HUES64 (cell line): ENCODE results near the gene CPZ.
A peak's percentile ranks its signal among the peaks of the same experiment; 100 is the strongest.

Experiments
- H3K27ac ChIP-seq: 2 replicates; pipeline ENCODE4 v1.7.0; 2013; ENCODE audit warnings: low read depth, low read length, inconsistent platforms
- H3K27me3 ChIP-seq: 2 replicates; pipeline ENCODE4 v1.6.1; 2013; ENCODE audit warnings: mild to moderate bottlenecking, low read length; ENCODE audit not compliant: insufficient read depth
- H3K36me3 ChIP-seq: 2 replicates; pipeline ENCODE4 v1.6.1; 2013; ENCODE audit warnings: mild to moderate bottlenecking, low read length; ENCODE audit not compliant: insufficient read depth
- H3K4me1 ChIP-seq: 2 replicates; pipeline ENCODE4 v1.6.1; 2013; ENCODE audit warnings: mild to moderate bottlenecking, low read length, moderate library complexity; ENCODE audit not compliant: insufficient read depth
- H3K4me3 ChIP-seq: 2 replicates; pipeline ENCODE4 v1.5.1; 2013; ENCODE audit warnings: mild to moderate bottlenecking, low read length, moderate library complexity
- H3K9ac ChIP-seq: 2 replicates; pipeline ENCODE4 v1.6.1; 2013; ENCODE audit warnings: mild to moderate bottlenecking, low read depth, low read length
- H3K9me3 ChIP-seq: 2 replicates; pipeline ENCODE4 v1.6.1; 2013; ENCODE audit warnings: low read depth, low read length; ENCODE audit not compliant: insufficient read depth
- WGBS: fragments of 150-250, 120-280 bp; methylation state at CpG from one replicate; pipeline ENCODE4 v1.1.7; 2013; ENCODE audit warnings: missing lambda C conversion rate; 5-methylcytosine and 5-hydroxymethylcytosine counted together

CPZ gene

DNA sequence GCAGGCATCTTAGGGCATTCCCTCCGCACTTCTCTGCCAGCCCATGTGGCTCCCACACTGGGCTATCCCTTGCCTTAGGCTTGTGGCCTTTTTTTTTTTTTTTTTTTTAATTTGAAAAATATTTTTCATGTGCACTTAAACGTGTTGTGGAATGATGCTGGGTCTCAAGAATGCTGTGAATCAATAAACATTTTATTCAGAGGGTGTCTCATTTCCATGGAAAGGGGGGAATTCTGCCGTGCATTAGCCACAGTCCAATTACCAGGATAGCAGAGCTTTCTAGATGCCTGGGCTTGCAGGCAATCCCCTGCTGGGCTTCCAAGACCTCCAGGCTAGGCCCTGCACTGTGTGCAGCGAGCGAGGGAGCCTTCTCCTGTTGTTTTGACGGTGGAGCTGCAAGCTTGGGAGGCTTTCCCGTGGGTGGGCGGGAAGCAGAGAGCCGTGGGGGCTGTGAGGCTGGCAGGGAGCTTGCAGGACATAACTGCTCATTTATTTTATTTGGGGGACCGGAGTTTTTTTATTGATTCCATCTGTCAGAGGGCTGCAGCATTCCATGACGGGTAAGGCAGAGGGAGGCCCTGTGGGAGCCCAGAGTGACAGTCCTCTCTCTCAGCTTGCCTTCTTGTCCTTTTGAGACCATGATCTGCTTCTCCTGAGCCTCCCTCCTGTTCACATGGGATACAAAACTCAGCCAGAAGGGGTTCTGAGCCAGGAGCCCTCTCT is 2.6 kb upstream of the CPZ start:
- H3K9ac ChIP-seq = no peak overlapping the region
- H3K36me3 ChIP-seq = no peaks in the 10 kb centered on the region
- H3K9me3 ChIP-seq = no peaks in the 10 kb centered on the region
- H3K27me3 ChIP-seq = peaks cover 27% of the 10 kb centered on the region
- H3K27ac ChIP-seq = no peak overlapping the region
- H3K4me3 ChIP-seq = no peak overlapping the region
- peaks cover 22% of the 10 kb centered on the region; the same call in 1 of the 2 replicates for H3K4me1 ChIP-seq
- 62% methylated on average over 11 of the region's 11 CpGs for WGBS

- Histone ChIP-seq H3K27me3 (peaks cover 27% of the 10 kb centered on the region), H3K4me1 (peaks cover 22% of the 10 kb centered on the region; the same call in 1 of the 2 replicates)
- WGBS = 84% methylated on average over 5 of the region's 5 CpGs
Observed at GRCh38 chr4:8590546-8590880, 2.1 kb upstream of the CPZ start.

GRCh38 chr4:8591114-8591513 is 1.5 kb upstream of the CPZ start:
- Histone ChIP-seq H3K4me1 (peaks cover 22% of the 10 kb centered on the region; the same call in 1 of the 2 replicates), H3K36me3 (no peaks in the 10 kb centered on the region), H3K4me3 (no peak overlapping the region), H3K9me3 (no peaks in the 10 kb centered on the region), H3K9ac (no peak overlapping the region), H3K27me3 (peaks cover 27% of the 10 kb centered on the region), H3K27ac (no peak overlapping the region)
- WGBS = 92% methylated on average over 9 of the region's 9 CpGs

More at GRCh38 chr4:8590546-8590880, 2.1 kb upstream of the CPZ start:
- no peak overlapping the region for H3K9ac ChIP-seq
- no peaks in the 10 kb centered on the region for H3K9me3 ChIP-seq
- H3K36me3 ChIP-seq = no peaks in the 10 kb centered on the region
- H3K27ac ChIP-seq = no peak overlapping the region
- H3K4me3 ChIP-seq = no peak overlapping the region

GRCh38 chr4:8591626-8592365 is 769 bp upstream of the CPZ start:
- peak overlapping the region; percentile 60 for H3K4me3 ChIP-seq
- no peak overlapping the region for H3K27ac ChIP-seq
- peaks cover 27% of the 10 kb centered on the region for H3K27me3 ChIP-seq
- no peaks in the 10 kb centered on the region for H3K36me3 ChIP-seq
- H3K9ac ChIP-seq = no peak overlapping the region
- H3K4me1 ChIP-seq = peaks cover 22% of the 10 kb centered on the region; the same call in 1 of the 2 replicates
- WGBS = 69% methylated on average over 15 of the region's 15 CpGs
- no peaks in the 10 kb centered on the region for H3K9me3 ChIP-seq

GRCh38 chr4:8593264-8594096 is 915 bp downstream of the CPZ start:
- peak overlapping the region; percentile 56; the same call in 1 of the 2 replicates for H3K9ac ChIP-seq
- WGBS = 37% methylated on average over 24 of the region's 24 CpGs
- no peak overlapping the region for H3K27ac ChIP-seq
- H3K4me3 ChIP-seq = peak overlapping the region; percentile 60
- no peaks in the 10 kb centered on the region for H3K9me3 ChIP-seq
- peaks cover 27% of the 10 kb centered on the region for H3K27me3 ChIP-seq
- peaks cover 22% of the 10 kb centered on the region; the same call in 1 of the 2 replicates for H3K4me1 ChIP-seq
- H3K36me3 ChIP-seq = no peaks in the 10 kb centered on the region

DNA sequence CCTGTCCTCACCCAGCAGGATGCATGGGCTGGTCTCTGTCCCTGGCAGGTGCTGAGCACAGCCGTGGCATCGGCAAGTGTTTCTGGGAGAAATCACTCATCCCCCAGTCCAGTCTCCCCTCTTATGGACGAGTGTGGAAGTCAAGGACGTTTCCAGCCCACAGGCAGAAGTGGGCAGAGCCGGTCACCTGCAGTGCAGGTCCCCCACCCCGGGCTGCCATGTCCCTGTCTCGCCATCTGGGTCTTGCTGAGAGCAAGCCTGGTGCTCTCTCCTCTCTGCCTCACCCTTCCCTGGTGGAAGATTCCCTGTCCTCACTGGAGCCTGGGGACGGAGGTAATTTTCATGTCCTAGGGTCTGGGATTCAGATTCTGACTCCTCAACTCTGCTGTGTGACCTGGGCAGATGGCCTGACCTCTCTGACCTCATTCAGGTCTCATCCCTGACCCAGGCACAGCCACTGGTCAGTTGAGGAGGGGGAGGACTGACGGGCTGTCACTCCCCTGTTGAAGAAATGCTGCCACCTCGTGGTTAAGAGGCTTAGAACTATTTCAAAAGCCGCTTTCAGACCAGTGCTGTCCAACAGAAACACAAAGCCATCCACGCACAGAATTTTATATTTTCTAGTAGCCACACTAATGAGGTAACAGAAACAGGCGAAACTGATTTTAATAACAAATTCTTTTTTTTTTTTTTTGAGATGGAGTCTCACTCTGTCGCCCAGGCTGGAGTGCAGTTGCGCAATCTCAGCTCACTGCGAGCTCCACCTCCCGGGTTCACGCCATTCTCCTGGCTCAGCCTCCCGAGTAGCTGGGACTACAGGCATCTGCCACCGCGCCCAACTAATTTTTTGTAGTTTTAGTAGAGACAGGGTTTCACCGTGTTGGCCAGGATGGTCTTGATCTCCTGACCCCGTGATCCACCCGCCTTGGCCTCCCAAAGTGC is 1.8 kb downstream of the CPZ start:
- no peak overlapping the region for H3K27ac ChIP-seq
- H3K36me3 ChIP-seq = no peaks in the 10 kb centered on the region
- peaks cover 22% of the 10 kb centered on the region; the same call in 1 of the 2 replicates for H3K4me1 ChIP-seq
- H3K27me3 ChIP-seq = peaks cover 27% of the 10 kb centered on the region
- 0 out of 2 replicates have a peak overlapping the region, but pooled peaks have one; percentile 60 for H3K4me3 ChIP-seq
- no peaks in the 10 kb centered on the region for H3K9me3 ChIP-seq
- no peak overlapping the region for H3K9ac ChIP-seq
- WGBS = 63% methylated on average over 24 of the region's 24 CpGs

DNA sequence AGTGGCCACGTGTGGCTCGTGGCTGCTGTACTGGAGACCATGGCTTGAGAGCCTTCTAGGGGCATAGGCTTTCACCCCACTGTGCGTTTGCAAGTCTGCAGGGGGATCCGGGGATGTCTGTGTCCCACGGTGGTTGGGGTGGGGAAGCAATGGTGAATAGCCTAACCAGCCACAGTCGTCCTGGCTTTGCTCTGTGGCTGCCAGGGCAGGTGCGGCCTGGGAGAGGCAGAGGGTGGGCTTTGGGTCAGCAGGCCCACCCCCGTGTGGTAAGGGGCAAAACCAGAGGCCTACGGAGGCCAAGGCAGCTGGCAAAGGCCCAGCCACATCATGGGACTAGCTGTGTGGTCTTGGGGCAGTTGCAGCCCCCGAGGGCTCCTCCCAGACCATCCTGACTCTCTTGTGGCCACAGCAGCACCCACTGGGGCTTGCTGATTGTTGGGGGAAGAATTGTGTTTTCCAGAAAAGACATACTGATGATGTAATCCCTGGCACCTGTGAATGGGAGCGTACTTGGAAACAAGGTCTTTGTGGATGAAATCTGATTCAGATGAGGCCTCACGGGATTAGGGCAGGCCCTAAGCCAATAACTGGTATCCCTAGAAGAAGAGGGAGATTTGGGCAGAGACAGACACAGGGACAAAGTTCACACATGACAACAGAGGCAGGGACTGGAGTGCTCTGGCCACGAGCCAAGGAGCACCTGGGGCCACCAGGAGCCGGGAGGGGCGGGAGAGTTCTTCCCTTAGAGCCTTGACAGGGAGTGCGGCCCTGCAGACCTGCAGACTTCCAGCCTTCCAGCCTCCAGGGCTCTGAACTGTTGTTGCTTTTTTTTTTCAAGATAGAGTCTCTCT is 2.9 kb downstream of the CPZ start:
- H3K9me3 ChIP-seq = no peaks in the 10 kb centered on the region
- H3K4me1 ChIP-seq = peaks cover 17% of the 10 kb centered on the region; the same call in 1 of the 2 replicates
- H3K27me3 ChIP-seq = peaks cover 27% of the 10 kb centered on the region
- H3K27ac ChIP-seq = no peak overlapping the region
- no peak overlapping the region for H3K9ac ChIP-seq
- WGBS = 83% methylated on average over 16 of the region's 16 CpGs
- H3K36me3 ChIP-seq = 0 out of 2 replicates have a peak, but pooled peaks cover 4% of the 10 kb centered on the region
- H3K4me3 ChIP-seq = no peak overlapping the region

- Histone ChIP-seq H3K9me3 (no peaks in the 10 kb centered on the region), H3K27ac (no peak overlapping the region), H3K9ac (no peak overlapping the region), H3K36me3 (peaks cover 8% of the 10 kb centered on the region; the same call in 1 of the 2 replicates), H3K27me3 (peaks cover 18% of the 10 kb centered on the region), H3K4me1 (peaks cover 12% of the 10 kb centered on the region; the same call in 1 of the 2 replicates), H3K4me3 (no peak overlapping the region)
- 89% methylated on average over 9 of the region's 9 CpGs for WGBS
Observed at GRCh38 chr4:8596891-8597290, 4.3 kb downstream of the CPZ start.

- peaks cover 8% of the 10 kb centered on the region; the same call in 1 of the 2 replicates for H3K36me3 ChIP-seq
- peaks cover 8% of the 10 kb centered on the region; the same call in 1 of the 2 replicates for H3K4me1 ChIP-seq
- H3K9ac ChIP-seq = no peak overlapping the region
- H3K27me3 ChIP-seq = peaks cover 13% of the 10 kb centered on the region
- no peaks in the 10 kb centered on the region for H3K9me3 ChIP-seq
- 94% methylated on average over 13 of the region's 13 CpGs for WGBS
- no peak overlapping the region for H3K4me3 ChIP-seq
- no peak overlapping the region for H3K27ac ChIP-seq
Observed at GRCh38 chr4:8597319-8597718, 4.8 kb downstream of the CPZ start.
